ENCODE measurements around the gene FBXO44.

GRCh38 chr1:11657654-11658053 lies 3.0 kb downstream of the FBXO44 start:
- TF ChIP-seq, protein P1, sequence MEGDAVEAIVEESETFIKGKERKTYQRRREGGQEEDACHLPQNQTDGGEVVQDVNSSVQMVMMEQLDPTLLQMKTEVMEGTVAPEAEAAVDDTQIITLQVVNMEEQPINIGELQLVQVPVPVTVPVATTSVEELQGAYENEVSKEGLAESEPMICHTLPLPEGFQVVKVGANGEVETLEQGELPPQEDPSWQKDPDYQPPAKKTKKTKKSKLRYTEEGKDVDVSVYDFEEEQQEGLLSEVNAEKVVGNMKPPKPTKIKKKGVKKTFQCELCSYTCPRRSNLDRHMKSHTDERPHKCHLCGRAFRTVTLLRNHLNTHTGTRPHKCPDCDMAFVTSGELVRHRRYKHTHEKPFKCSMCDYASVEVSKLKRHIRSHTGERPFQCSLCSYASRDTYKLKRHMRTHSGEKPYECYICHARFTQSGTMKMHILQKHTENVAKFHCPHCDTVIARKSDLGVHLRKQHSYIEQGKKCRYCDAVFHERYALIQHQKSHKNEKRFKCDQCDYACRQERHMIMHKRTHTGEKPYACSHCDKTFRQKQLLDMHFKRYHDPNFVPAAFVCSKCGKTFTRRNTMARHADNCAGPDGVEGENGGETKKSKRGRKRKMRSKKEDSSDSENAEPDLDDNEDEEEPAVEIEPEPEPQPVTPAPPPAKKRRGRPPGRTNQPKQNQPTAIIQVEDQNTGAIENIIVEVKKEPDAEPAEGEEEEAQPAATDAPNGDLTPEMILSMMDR (IDR thresholded peaks at IDR 0.05) = no peak
- TF ChIP-seq POLR2A (IDR thresholded peaks at IDR 0.05) = no peak

All from body of pancreas (tissue), 4 donors.